Hepatocyte (in vitro differentiated cells): ENCODE results near the gene NDUFA11. TPM values are rescaled to one million over a fixed set of nuclear protein-coding genes. Genes with fewer than 3 reads are reported as not detected.
"Not testable (repeated sequence)": the region's sequence is repeated elsewhere in the genome, so short reads cannot be mapped to it uniquely, and the experiment has no call there.

Experiments used
- DNase-seq: peaks from one replicate; pipeline ENCODE4 v3.0.0-alpha.2; 2016; ENCODE audit warnings: low spot score
- H2AFZ ChIP-seq: fragments of 200-600 bp; sonication (generic); 2 replicates; pipeline ENCODE4 v1.6.0; 2016; ENCODE audit warnings: antibody characterized with exemption, mild to moderate bottlenecking
- H3K27ac ChIP-seq: fragments of 200-600 bp; sonication (generic); 2 replicates; pipeline ENCODE4 v1.5.1; 2016; ENCODE audit warnings: mild to moderate bottlenecking
- H3K27me3 ChIP-seq: fragments of 200-600 bp; sonication (generic); 2 replicates; pipeline ENCODE4 v1.6.1; 2016
- H3K36me3 ChIP-seq: fragments of 200-600 bp; sonication (generic); replicated peaks from 2 replicates; pipeline ENCODE4 v1.5.1; 2016; ENCODE audit warnings: low read depth; ENCODE audit not compliant: insufficient read depth
- H3K4me1 ChIP-seq: fragments of 200-600 bp; sonication (generic); 2 replicates; pipeline ENCODE4 v1.5.1; 2016; ENCODE audit warnings: mild to moderate bottlenecking, moderate library complexity; ENCODE audit not compliant: insufficient read depth
- H3K4me2 ChIP-seq: fragments of 200-600 bp; sonication (generic); 2 replicates; pipeline ENCODE4 v1.6.0; 2016
- H3K4me3 ChIP-seq: fragments of 200-600 bp; sonication (generic); 2 replicates; pipeline ENCODE4 v1.5.1; 2016; ENCODE audit warnings: mild to moderate bottlenecking
- H3K79me2 ChIP-seq: fragments of 200-600 bp; sonication (generic); 2 replicates; pipeline ENCODE4 v1.6.0; 2017; ENCODE audit warnings: mild to moderate bottlenecking
- H3K9me2 ChIP-seq: fragments of 200-600 bp; sonication (generic); replicated peaks from 2 replicates; pipeline ENCODE4 v1.6.0; 2017; ENCODE audit warnings: mild to moderate bottlenecking; ENCODE audit not compliant: insufficient read depth
- H3K9me3 ChIP-seq: fragments of 200-600 bp; sonication (generic); 2 replicates; pipeline ENCODE4 v1.5.1; 2016; ENCODE audit warnings: low read depth, mild to moderate bottlenecking
- H4K20me1 ChIP-seq: fragments of 200-600 bp; sonication (generic); 2 replicates; pipeline ENCODE4 v1.6.0; 2016; ENCODE audit warnings: mild to moderate bottlenecking; ENCODE audit not compliant: insufficient read depth, poor library complexity, severe bottlenecking
- CTCF ChIP-seq: fragments of 200-600 bp; sonication (generic); IDR thresholded peaks from 2 replicates; pipeline ENCODE4 v1.5.1; 2016; ENCODE audit warnings: antibody characterized with exemption, mild to moderate bottlenecking; ENCODE audit not compliant: poor library complexity
- EZH2 ChIP-seq: fragments of 200-600 bp; sonication (generic); IDR thresholded peaks from 2 replicates; pipeline ENCODE4 v1.6.1; 2016; ENCODE audit warnings: antibody characterized with exemption, mild to moderate bottlenecking, borderline replicate concordance
- EZH2phosphoT487 ChIP-seq: fragments of 200-600 bp; sonication (generic); IDR thresholded peaks from one replicate; pipeline ENCODE4 v1.6.1; 2018; ENCODE audit warnings: antibody characterized with exemption, mild to moderate bottlenecking, low read depth, moderate library complexity; ENCODE audit not compliant: unreplicated experiment, severe bottlenecking
- WGBS: methylation state at CpG from one replicate; pipeline ENCODE4 v1.1.6; 2016; ENCODE audit warnings: low lambda C conversion rate; ENCODE audit errors: missing lambda C conversion rate; 5-methylcytosine and 5-hydroxymethylcytosine counted together
- polyA plus RNA-seq: library from polyadenylated mRNA; unstranded; fragments of >200 nt; fragmentation: Nextera tagmentation; extraction: Ambion mirVana; gene quantifications from 2 replicates; pipeline ENCODE4 v1.2.1, GENCODE V29; 2016
- total RNA-seq: library from RNA; depleted of rRNA; stranded (reverse); fragments of >200 nt; gene quantifications from 2 replicates; pipeline ENCODE4 v1.2.3, GENCODE V29; 2014

The NDUFA11 gene
- total and polyA plus RNA-seq, 2 experiments from 2014 or later = 158 to 441 TPM

GRCh38 chr19:5851302-5851701 lies 52.3 kb downstream of the NDUFA11 start, which contains the start of gene FUT3:
TSS of gene FUT3 (minus strand) at chr19:5851449.
- H2AFZ ChIP-seq = no peak within 1 kb of the TSS
- no peaks in the 10 kb centered on the region for H4K20me1 ChIP-seq
- no peaks in the 10 kb centered on the region for H3K9me2 ChIP-seq
- H3K4me3 ChIP-seq = no peak within 1 kb of the TSS
- WGBS = 93% methylated on average over 10 of the region's 10 CpGs
- H3K9me3 ChIP-seq = no peaks in the 10 kb centered on the region
- H3K27ac ChIP-seq = no peak within 1 kb of the TSS
- no peak within 1 kb of the TSS for H3K4me2 ChIP-seq
- DNase-seq = no peak
- no peaks in the 10 kb centered on the region for H3K4me1 ChIP-seq
- no peaks in the 10 kb centered on the region for H3K79me2 ChIP-seq
- no peaks in the 10 kb centered on the region for H3K36me3 ChIP-seq
- TF ChIP-seq EZH2phosphoT487 (no peak), EZH2 (no peak), CTCF (no peak)
- no peaks in the 10 kb centered on the region for H3K27me3 ChIP-seq

- Histone ChIP-seq H3K27me3 (no peaks in the 10 kb centered on the region), H3K36me3 (no peaks in the 10 kb centered on the region), H3K9me3 (no peaks in the 10 kb centered on the region), H3K4me1 (no peaks in the 10 kb centered on the region), H2AFZ (no peak overlapping the region), H3K27ac (no peak overlapping the region), H3K9me2 (no peaks in the 10 kb centered on the region), H3K4me2 (no peak overlapping the region), H4K20me1 (no peaks in the 10 kb centered on the region), H3K79me2 (no peaks in the 10 kb centered on the region), H3K4me3 (no peak overlapping the region)
- no peak for DNase-seq
- TF ChIP-seq EZH2 (no peak), EZH2phosphoT487 (no peak), CTCF (no peak)
- WGBS = 65% methylated on average over 5 of the region's 5 CpGs
Observed at GRCh38 chr19:5850743-5851293, 52.8 kb downstream of the NDUFA11 start.

- DNase-seq = no peak
- no peaks in the 10 kb centered on the region for H3K27me3 ChIP-seq
- no peaks in the 10 kb centered on the region for H4K20me1 ChIP-seq
- no peaks in the 10 kb centered on the region for H3K36me3 ChIP-seq
- TF ChIP-seq EZH2 = no peak
- no peak for TF ChIP-seq EZH2phosphoT487
- no peak for TF ChIP-seq CTCF
- 90% methylated on average over 6 of the region's 6 CpGs for WGBS
- no peaks in the 10 kb centered on the region for H3K79me2 ChIP-seq
- H3K9me2 ChIP-seq = no peaks in the 10 kb centered on the region
- H3K4me3 ChIP-seq = no peak overlapping the region
- no peak overlapping the region for H2AFZ ChIP-seq
- no peak overlapping the region for H3K27ac ChIP-seq
- H3K9me3 ChIP-seq = no peaks in the 10 kb centered on the region
- H3K4me2 ChIP-seq = no peak overlapping the region
- no peaks in the 10 kb centered on the region for H3K4me1 ChIP-seq
Observed at GRCh38 chr19:5850189-5850588, 53.4 kb downstream of the NDUFA11 start.

GRCh38 chr19:5848621-5849020 lies 55.0 kb downstream of the NDUFA11 start:
- not testable (repeated sequence) for H3K4me1 ChIP-seq, H3K27ac ChIP-seq, H3K4me2 ChIP-seq, H3K79me2 ChIP-seq, H2AFZ ChIP-seq, H3K27me3 ChIP-seq, H3K4me3 ChIP-seq, H3K9me2 ChIP-seq, H3K9me3 ChIP-seq, DNase-seq, H4K20me1 ChIP-seq, H3K36me3 ChIP-seq
- WGBS = 77% methylated on average over 5 of the region's 5 CpGs

GRCh38 chr19:5847846-5848245 lies 55.7 kb downstream of the NDUFA11 start:
- not testable (repeated sequence) for H3K9me2 ChIP-seq, H3K27ac ChIP-seq, H3K79me2 ChIP-seq, H3K27me3 ChIP-seq, H3K4me2 ChIP-seq, DNase-seq, H4K20me1 ChIP-seq, H3K4me1 ChIP-seq, H2AFZ ChIP-seq, H3K9me3 ChIP-seq, H3K36me3 ChIP-seq, H3K4me3 ChIP-seq
- WGBS = 92% methylated on average over 10 of the region's 10 CpGs
